ENCODE results near the gene PIAS1. TPM values are rescaled to one million over a fixed set of nuclear protein-coding genes. Genes with fewer than 3 reads are reported as not detected.

Gene PIAS1
- total RNA-seq, 4 donors from 2014 or later, result 61.8 to 106 (median 86.3) TPM

DNA sequence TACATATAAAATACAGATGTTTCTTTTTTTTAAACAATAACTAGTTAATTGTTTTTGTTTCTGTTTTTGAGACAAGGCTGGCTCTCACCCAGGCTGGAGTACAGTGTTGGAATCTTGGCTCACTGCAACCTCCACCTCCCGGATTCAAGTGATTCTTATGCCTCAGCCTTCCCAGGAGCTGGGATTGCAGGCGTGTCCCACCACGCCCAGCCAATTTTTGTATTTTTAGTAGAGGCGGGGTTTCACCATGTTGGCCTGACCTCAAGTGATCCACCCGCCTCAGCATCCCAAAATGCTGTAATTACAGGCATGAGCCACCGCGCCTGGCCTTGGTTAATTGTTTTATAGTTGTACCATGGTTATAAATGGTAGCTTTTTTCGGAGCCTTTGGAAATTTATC lies 72.3 kb downstream of the PIAS1 start:
- H3K4me1 ChIP-seq, result peaks cover 0 to 31% (median 0%) of the 10 kb centered on the region in 4 donors
- peaks cover 0 to 5% (median 0%) of the 10 kb centered on the region in 4 donors for H3K9me3 ChIP-seq
- H3K36me3 ChIP-seq, result peaks cover 0 to 14% (median 0%) of the 10 kb centered on the region in 3 donors
- TF ChIP-seq EP300 (IDR thresholded peaks at IDR 0.05), result no peak
- no peak for TF ChIP-seq POLR2A (IDR thresholded peaks at IDR 0.05)
- TF ChIP-seq, protein P1, sequence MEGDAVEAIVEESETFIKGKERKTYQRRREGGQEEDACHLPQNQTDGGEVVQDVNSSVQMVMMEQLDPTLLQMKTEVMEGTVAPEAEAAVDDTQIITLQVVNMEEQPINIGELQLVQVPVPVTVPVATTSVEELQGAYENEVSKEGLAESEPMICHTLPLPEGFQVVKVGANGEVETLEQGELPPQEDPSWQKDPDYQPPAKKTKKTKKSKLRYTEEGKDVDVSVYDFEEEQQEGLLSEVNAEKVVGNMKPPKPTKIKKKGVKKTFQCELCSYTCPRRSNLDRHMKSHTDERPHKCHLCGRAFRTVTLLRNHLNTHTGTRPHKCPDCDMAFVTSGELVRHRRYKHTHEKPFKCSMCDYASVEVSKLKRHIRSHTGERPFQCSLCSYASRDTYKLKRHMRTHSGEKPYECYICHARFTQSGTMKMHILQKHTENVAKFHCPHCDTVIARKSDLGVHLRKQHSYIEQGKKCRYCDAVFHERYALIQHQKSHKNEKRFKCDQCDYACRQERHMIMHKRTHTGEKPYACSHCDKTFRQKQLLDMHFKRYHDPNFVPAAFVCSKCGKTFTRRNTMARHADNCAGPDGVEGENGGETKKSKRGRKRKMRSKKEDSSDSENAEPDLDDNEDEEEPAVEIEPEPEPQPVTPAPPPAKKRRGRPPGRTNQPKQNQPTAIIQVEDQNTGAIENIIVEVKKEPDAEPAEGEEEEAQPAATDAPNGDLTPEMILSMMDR (IDR thresholded peaks at IDR 0.05), result no peak
- H3K27me3 ChIP-seq, result no peaks in the 10 kb centered on the region
- no peak overlapping the region for H3K4me3 ChIP-seq
- DNase-seq (ENCODE audit: low spot score in 2 of 2), result no peak
- 59 to 61% methylated on average over 8 of the region's 8 CpGs for WGBS, 2 donors
- no peak overlapping the region for H3K27ac ChIP-seq

DNA sequence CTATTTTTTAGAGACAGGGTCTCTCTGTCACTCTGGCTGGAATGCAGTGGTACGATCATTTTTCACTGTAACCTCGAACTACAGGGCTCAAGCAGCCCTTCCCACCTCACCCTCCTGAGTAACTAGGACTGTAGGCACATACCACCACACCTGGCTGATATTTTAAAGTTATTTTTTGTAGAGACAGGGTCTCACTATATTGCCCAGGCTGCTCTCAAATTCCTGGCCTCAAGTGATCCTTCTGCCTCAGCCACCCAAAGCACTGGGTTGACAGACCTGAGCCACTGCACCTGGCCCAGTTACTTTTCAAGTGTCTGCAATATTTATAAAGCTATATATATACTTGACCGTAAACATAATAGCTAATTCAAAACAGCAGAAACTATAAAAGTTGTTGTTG lies 75.0 kb downstream of the PIAS1 start:
- 76 to 80% methylated on average over 3 of the region's 3 CpGs for WGBS, 2 donors
- TF ChIP-seq EP300 (IDR thresholded peaks at IDR 0.05) (no peak), POLR2A (IDR thresholded peaks at IDR 0.05) (no peak)
- TF ChIP-seq, protein P1 (IDR thresholded peaks at IDR 0.05), result no peak
- Histone ChIP-seq H3K4me3 (no peak overlapping the region), H3K27me3 (no peaks in the 10 kb centered on the region), H3K27ac (no peak overlapping the region), H3K36me3 (peaks cover 0 to 7% (median 0%) of the 10 kb centered on the region in 3 donors), H3K9me3 (peaks cover 0 to 5% (median 0%) of the 10 kb centered on the region in 4 donors), H3K4me1 (peaks cover 0 to 36% (median 0%) of the 10 kb centered on the region in 4 donors)
- no peak for DNase-seq (ENCODE audit: low spot score in 2 of 2)

DNA sequence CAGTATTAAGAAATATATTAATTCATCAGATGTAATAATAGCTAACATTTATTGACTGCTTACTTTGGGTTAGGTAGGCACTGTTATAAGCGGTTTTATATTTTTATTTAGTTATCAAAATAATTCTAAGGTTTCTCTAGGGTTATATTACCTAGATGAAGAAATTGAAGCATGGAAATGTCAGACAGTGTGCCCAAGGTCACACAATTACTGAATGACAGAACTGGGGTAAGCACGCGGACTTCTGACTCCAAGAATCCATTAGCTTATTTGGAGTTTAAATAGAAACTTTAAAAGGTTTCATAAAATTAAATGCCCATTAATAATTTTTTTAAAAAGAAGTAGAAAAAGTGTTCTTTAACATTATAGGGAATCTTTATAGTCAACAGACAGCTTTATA lies 76.7 kb downstream of the PIAS1 start:
- peaks cover 0 to 3% (median 0%) of the 10 kb centered on the region in 4 donors for H3K9me3 ChIP-seq
- no peaks in the 10 kb centered on the region for H3K27me3 ChIP-seq
- H3K27ac ChIP-seq, result no peak overlapping the region
- WGBS, 2 donors, result 94 to 95% methylated on average over 3 of the region's 3 CpGs
- DNase-seq (ENCODE audit: low spot score in 2 of 2), result no peak
- TF ChIP-seq, protein P1 (IDR thresholded peaks at IDR 0.05), result no peak
- TF ChIP-seq EP300 (IDR thresholded peaks at IDR 0.05) (no peak), POLR2A (IDR thresholded peaks at IDR 0.05) (no peak)
- H3K4me3 ChIP-seq, result no peak overlapping the region
- peaks cover 0 to 4% (median 0%) of the 10 kb centered on the region in 3 donors for H3K36me3 ChIP-seq
- peaks cover 0 to 36% (median 0%) of the 10 kb centered on the region in 4 donors for H3K4me1 ChIP-seq

DNA sequence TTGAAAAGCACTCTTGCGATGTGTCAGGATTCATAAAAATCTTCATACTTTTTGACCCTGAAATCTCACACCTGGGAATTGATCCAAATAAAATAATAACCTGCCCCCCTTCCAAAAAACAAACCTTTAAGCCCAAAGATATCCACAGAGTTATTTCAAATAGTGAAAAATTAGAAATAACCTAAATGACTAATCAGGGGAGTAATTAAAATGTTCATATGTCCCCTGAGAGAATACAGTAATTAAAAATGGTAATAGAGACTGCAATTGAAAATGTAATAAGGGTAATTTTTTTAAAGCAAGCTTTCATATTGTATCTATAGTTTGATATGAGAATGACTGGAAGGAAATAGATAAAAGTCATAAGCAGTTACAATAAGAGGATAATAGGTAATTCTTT lies 83.0 kb downstream of the PIAS1 start:
- TF ChIP-seq, protein P1 (IDR thresholded peaks at IDR 0.05), result no peak
- TF ChIP-seq EP300 (IDR thresholded peaks at IDR 0.05), result no peak
- DNase-seq (ENCODE audit: low spot score in 2 of 2), result no peak
- Histone ChIP-seq H3K4me1 (peaks cover 0 to 19% (median 0%) of the 10 kb centered on the region in 4 donors), H3K36me3 (no peaks in the 10 kb centered on the region), H3K9me3 (no peaks in the 10 kb centered on the region), H3K27ac (no peak overlapping the region), H3K4me3 (no peak overlapping the region), H3K27me3 (no peaks in the 10 kb centered on the region)
- WGBS, 2 donors, result 78 to 80% methylated on average over 1 of the region's 1 CpG

DNA sequence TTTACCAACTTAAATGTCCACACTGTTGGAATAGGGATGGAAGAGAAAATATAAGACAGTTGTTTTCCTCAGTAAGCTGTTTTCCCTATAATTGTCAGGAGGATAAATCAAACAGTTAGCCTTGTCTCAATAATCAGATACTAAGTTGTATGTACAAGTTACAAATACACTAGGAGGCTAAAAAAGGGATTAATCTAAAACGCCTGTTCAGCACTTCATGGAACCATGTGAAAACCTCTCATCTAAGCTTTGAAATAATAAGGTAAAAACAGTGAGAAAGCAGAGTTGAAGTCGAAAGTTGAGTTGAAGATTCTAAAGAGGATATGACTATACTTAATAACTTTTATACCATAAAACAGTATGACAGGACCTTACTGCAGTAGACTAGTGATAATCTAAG lies 89.0 kb downstream of the PIAS1 start:
- 91 to 97% methylated on average over 2 of the region's 2 CpGs for WGBS, 2 donors
- DNase-seq (ENCODE audit: low spot score in 2 of 2), result no peak
- no peak overlapping the region for H3K27ac ChIP-seq
- H3K4me3 ChIP-seq, result no peak overlapping the region
- H3K9me3 ChIP-seq, result no peaks in the 10 kb centered on the region
- no peaks in the 10 kb centered on the region for H3K27me3 ChIP-seq
- peaks cover 0 to 10% (median 0%) of the 10 kb centered on the region in 4 donors for H3K4me1 ChIP-seq
- peaks cover 0 to 15% (median 4%) of the 10 kb centered on the region in 3 donors for H3K36me3 ChIP-seq
- TF ChIP-seq, protein P1 (IDR thresholded peaks at IDR 0.05), result no peak
- no peak for TF ChIP-seq POLR2A (IDR thresholded peaks at IDR 0.05)
- TF ChIP-seq EP300 (IDR thresholded peaks at IDR 0.05), result no peak

Measured in tibial nerve (tissue), 4 donors.